NCI-H1930 (cell line): ENCODE data around the gene CACNA1C.
A peak's percentile ranks its signal among the peaks of the same experiment; 100 is the strongest.

ENCODE experiments used
- DNase-seq, 2 experiments: peaks; one replicate each; lab custom pipeline; 2025; lab: John Stamatoyannopoulos, UW

Gene CACNA1C

DNA sequence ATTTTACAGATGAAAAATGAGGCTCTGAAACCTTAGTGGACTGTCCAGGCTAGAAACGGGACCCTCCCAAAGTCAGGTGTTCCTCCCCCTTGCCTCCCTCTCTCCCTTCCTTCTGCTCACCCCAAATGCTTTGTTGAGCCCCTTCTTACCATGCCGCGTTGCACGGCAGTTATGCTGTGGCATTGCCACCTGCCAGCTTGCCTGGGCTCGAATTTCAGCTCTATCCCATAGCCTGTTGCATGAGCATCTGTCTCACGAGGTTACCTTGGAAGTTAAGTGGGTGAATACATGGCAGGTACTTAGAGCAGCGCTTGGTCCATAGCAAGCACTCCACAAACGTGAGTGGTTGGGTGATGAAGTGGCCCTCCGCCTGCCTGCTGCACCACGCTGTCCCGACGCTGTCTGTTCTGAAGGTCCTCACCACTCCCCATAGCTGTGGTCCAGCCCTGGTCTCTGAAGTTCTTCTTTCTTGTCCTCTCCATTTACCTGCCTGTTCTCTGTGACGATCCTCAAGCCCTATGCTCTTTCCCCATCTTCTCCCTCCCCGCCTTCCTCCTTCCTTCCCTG lies 269.9 kb downstream of the CACNA1C start:
- DNase-seq, result no peak

DNA sequence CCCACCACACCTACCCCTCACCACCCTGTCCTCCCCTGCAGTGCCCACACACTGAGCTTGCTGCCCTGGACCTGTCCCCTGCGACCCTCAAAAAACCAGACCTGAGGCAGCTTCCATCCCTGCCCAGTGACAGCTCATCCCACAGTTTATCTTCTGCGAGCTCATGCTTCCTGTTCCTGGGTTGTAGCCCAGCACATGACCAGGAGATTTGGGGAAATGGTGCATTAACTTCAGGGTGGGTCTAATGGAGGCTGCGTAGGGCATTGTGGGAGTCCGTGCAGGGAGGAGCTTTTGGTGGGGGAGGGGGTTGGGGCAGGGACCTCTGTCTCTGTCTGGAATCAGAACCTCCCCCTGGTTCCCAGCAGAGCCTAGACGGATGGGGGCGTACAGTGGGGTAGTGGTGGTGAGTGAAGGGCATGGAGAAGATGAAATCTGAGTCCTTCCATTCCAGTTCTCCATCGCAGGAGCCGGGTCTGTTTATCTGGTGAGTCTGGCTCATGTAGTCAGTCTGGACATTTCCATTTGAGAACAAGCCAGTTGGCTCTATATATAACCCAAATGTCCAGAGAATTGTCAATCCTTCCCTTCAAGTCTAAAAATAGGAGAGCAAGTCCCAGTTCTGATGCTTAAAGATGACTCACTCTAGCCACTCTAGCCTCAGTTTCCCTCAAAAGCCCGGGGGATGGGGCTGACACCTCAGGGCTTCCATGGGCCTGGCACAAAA lies 270.9 kb downstream of the CACNA1C start:
- DNase-seq, result no peak

DNA sequence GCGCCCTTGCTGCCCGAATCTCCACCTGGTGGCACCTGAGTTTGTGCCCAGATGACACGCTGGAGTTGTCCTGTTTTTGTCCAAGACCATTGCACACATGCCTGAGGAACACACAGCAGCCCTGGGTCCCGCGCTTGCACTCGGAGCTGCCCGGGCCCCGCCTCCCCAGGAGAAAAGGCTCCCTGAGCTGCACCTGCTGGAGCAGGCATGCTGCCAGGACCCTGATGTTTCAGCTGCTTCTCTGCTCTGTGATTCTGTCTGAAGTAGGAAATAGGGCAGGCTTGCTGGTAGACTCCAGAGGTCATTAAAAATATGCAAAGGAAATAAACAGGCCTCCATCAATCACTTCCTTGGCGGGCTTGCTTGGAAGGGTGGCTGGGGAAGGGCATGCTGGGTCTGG lies 271.6 kb downstream of the CACNA1C start:
- DNase-seq, result peak; percentile 54 to 74

DNA sequence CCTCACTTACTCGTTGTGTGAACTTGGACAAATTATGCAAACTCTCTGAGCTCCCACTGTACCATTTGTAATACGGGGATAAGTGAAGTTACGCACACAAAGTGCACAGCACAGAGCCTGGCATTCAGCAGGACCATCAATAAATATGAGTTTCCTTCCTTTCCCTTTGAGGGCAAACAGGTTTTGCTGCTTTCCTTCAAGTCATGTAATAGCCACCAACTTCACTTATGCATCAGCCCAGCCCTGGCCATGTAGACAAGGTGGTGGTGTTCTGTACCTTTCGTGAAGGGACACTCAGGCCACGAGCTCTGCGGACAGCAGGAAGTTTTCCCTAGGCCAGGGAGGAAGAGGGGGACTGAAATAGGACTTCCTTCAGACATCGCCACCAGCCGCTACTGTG lies 272.7 kb downstream of the CACNA1C start:
- DNase-seq, result no peak

DNA sequence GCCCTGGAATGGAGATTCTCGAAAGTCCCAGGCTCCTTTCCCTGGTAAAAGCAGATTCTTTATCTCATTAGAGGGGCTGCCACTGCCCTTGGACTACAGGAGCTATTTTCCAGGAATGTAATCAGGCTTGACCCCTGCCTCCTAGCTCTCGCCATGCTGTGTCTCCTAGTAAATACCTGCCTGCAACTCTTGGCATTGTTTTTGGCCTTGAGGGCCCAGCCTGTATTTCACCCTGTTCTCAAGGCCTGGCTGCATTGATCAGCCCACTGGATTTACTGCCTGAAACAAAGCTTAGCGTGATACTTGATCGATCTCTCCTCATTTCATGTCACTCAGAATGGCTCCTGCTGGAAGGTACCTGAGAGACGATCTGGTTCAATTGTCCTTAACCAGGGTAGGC lies 273.7 kb downstream of the CACNA1C start:
- DNase-seq, result no peak

DNA sequence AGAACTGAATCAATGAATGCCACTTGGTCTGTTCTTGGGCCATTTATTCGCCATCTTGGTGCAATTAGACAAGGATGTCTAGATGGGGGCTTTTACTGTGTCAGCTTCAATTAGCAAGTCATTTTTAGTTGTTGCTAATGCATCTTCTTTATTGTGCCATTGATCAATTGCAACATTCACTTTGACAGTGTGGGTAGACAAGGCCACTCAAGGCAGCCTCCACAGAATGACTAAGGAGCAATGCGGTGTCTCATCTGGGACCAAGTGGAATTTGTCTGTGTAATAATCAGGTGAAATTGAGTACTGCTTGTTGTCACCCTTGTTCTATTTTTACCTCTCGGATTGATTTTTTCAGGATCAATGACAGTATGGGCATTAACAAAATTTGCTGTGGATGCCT lies 275.9 kb downstream of the CACNA1C start:
- no peak for DNase-seq

DNA sequence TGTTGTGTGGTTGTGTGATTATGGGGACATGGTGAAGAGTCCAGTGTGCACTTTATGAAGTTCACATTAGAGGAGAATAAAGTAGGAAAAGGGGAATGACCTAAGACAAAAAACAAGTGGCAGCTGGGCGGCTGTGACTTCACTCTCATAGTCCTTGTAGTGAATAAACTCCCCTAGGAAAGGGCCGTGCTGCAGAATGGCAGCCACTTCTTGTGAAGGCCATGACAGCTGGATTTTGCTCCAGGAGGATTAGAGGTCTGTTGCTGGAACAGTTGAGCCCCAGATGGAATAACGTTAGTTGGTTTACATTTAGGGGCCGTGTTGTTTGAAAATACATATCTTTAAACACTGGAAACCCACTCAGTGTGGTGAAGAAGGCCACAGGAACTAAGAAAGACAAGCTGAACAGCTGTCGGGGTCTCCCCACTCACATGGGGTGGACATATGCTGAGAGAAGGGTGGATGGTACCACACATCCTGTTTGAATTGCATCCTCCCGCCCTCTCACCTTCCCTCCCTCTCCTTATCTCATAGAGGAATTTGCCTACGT lies 276.9 kb downstream of the CACNA1C start:
- DNase-seq, result no peak

DNA sequence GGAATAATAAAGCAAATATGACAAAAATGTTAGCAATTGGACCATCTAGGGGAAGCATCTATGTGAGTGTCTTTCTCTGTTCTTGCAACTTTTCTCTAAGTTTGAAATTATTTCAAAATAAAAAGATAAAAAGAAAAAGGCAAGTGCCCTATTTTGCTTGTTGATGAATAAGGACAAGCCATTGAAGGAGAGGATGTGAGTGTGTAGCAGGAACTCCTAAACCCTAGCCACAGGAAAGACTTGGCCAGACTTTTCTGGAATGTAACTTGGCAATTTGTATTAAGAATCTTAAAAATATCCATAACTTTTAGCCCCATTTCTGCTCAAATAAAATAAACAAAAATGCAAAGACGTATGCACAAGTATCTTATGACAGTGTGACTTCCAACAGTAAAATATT lies 279.4 kb downstream of the CACNA1C start:
- no peak for DNase-seq

DNA sequence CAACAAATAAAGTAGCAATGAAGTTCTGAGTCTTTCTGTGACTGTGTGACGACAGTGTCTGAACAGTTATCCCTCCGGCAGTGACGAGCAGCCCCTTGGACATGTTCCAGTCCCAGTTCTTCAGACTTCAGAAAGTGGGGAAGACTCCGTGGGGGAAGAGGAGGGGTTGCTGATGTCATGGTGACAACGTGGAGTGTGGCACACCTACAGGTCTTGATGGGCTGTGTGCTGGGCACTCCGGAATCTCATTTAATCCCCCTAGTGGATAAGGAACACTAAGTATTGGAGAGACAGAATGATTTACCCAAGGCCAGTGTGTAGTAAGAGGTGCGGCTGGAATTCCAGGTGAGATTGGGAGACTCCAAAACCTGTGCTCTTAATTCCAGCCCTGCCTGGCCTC lies 280.2 kb downstream of the CACNA1C start:
- DNase-seq, result no peak

DNA sequence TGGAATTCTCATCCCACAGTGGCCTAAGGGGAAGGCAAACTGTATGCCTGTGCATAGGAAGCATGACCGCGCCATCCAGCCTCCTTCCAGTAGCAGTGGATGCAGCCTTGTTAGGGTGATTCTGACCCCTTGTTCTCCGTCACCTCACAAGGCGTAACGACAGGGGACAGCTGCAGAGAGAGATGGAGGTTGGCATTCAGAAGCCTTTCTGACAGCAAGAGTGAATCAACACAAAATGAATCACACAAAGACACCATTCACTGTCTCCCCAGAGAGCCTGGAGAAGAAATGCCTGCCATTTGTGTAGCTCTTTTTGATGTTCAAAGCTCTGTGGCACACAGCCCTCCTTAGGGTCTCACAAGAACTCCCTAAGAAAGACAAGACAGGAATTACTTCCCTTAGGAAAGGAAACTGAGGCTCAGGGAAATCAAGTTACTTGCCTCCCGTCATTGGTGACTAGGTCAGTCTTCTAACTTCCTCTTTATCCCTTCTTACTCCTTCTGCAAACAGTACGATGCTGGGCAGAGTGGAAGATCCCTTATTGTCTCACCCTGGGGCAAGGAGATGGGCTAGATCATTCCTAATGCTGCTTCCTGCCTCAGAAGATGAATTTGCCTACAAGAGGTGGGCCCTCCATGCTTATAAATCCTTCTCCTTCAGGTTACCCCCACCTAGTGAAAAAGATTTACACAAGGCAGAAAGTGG lies 280.9 kb downstream of the CACNA1C start:
- DNase-seq, result no peak

DNA sequence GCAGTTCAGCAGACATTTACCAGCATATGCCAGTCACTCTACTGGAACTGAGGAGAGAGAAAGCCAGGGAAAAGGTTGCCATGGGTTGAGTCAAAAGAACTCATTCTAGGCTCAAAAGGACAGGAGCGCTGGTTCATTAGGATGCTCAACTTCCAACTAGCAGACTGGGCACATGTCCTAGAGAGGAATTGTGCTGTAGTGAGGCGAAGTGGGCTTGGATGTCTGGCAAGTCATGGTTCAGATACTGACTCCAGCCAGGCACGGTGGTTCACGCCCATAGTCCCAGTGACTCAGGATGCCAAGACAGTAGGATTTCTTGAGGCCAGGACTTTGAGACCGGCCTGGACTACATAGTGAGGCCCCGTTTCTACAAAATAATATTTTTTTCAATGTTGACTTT lies 281.5 kb downstream of the CACNA1C start:
- DNase-seq, result no peak

DNA sequence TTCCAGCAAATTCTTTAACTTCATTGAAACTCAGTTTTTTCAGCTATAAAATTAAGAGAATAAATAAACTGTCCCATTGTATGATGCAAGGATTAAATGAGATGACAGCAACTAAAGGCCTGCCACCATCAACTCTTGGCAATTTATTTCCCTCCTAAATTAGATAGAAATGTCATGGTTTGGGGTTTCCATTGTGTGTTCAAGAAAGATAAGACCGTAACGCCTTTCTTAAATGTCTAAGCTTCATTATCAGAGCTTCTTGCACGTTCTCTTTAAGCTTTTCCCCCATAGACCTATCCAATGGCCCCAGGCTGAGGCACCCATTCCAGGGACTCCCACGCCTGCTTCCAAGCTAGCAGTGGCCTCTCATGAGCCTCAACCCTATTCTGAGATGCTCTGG lies 281.9 kb downstream of the CACNA1C start:
- DNase-seq, result no peak

DNA sequence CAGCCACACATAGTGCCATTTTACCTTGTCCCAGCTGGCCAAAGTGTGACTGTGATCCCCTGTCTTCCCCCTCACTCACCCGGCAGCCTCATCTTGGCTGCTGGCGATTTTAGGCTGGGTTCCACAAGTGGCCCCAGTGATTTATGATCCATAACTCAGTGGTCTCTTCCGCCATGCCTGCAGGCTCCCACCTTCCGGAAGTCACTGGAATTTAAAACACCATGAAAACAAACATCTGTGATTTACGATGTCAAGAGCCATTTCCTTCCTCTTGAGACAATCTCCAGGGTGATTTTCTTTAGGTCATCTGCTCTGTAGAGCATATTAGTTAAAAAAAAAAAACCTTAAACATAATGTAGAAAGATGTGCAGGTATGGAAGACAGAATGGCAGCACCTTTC lies 282.3 kb downstream of the CACNA1C start:
- DNase-seq, result no peak

DNA sequence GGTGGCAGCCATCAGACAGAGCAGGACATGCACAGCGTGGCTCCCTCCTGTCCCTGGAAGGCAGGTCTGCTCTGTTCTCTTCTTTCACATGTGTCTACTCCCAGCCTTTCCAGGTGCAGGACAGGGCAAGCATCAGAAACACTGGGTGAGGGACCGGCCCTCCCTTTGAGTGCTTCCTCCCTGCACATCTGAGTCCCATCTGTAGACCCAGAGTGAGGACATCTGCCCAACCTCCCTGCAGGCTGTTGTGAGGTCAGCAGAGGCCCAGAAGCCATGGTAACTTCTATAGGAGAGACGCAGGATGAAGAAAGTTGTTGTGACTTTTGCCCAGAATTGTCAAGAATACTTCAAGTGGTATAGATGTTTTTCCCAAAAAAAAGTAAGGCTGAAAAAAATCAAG lies 282.7 kb downstream of the CACNA1C start:
- no peak for DNase-seq

DNA sequence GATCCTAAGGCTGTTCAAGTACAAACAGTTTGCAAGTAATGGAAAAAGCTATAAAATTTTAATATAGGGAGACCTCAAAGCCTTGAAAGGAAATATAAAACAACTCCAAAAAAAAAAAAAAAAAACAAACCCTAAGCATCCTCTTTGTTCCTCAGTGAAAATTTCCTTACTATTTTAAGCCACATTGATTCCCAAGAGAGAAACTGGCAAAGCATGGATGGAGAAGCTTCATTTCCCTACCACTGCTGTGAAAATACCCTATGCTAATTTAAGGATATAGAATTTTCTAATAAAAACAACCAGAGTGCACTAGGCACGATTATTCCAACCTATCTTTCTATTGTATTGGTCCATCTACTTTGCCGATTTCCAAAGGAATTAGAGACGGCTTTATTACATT lies 283.1 kb downstream of the CACNA1C start:
- DNase-seq, result no peak

DNA sequence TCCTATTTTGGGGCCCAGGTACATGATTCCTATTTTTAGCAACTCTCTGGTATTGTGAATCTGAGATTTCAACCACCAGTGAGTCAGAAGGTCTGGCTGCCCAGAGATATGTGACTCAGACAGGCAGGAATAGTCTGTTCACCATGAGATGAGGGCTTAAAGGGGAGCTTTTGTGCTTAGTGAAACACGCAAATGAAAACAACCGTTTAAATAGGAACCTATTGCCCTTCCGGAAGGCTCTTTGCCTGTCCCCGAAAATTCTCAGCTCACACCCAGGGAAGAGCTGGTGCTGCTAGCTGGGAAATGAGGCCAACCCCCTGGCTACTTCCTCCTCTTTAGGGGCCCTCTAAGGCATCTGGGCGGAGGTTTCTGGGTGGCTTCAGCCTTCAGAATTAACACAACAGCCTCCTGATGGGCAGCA lies 283.6 kb downstream of the CACNA1C start:
- no peak for DNase-seq

DNA sequence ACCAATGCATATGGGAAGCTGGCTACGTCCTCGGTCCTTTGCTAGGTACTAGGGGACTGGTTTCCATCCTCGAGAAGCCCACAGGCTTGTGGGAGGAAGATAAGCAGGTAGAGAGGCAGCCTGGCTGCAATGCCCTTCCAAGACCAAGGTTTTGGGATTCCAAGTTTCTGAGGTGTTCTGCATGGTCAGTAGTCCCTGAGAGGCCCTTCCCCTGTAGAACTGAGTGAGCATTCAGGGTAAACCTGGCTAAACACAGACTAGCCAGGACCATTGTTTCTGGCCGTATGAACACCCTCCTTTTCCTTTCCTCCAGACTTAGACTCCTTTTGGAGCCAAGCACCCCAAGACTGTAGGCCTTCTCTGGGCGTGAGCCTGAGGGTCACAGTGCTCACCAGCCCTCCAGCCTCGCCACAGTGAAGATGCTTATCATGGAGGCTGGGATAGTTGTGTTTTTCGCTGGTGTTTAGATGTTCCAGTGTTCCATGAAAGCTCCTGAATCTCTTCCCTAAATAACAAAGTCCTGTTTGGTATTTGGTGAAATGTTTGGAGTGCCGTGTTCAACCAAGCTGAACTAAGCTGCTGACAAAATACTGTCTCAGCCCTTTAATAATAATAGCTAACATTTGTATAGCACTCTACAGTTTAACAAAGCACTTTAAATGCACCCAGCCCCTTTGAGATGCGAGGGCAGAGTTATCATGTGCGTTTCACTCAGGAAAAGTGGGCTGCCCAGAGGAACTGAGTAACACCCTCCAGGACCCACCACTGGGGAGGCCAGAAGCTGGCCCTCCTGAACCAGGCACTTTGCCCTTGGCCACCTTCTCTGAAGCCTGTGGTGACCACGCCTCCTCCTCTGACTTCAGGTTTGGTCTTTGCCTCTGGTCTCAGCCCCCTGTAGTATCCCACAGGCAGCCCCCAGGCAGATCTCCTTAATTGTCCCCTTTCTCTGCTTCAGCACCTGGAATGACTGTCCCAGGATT lies 284.5 kb downstream of the CACNA1C start:
- DNase-seq, result no peak

DNA sequence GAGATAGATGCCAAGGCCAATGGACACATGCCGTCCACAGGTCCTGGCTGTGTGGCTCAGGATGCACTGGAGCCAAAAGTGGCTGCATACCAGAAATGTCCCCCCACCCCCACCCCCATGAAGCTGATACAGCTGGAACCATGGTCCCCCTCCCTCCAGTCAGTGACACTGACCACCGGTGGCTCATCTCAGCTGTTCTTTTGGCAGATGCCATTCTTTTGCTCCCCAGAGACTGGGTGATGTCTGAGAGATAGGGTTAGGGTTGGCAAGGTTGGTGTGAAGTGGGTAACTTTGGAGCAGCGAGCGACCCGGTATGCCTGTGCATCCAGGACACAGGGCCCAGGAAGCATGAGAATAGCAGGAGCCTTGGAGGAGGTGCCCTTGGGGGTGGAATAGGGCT lies 285.6 kb downstream of the CACNA1C start:
- no peak for DNase-seq

DNA sequence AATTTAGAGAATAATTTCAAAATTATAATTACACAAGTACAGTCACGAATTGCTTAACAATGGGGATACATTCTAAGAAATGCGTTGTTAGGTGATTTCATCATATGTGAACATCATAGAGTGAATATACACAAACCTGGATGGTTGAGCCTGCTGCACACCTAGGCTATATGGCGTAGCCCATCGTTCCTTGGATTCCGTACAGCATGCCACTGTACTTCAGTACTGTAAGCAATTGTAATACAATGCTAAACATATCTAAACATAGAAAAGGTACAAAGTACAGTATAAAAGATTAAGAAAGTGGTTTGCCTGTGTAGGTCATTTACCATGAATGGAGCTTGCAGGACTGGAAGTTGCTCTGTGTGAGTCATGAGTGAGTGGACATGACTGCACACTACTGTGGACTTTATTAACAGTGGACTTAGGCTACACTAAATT lies 286.2 kb downstream of the CACNA1C start:
- DNase-seq, result no peak

DNA sequence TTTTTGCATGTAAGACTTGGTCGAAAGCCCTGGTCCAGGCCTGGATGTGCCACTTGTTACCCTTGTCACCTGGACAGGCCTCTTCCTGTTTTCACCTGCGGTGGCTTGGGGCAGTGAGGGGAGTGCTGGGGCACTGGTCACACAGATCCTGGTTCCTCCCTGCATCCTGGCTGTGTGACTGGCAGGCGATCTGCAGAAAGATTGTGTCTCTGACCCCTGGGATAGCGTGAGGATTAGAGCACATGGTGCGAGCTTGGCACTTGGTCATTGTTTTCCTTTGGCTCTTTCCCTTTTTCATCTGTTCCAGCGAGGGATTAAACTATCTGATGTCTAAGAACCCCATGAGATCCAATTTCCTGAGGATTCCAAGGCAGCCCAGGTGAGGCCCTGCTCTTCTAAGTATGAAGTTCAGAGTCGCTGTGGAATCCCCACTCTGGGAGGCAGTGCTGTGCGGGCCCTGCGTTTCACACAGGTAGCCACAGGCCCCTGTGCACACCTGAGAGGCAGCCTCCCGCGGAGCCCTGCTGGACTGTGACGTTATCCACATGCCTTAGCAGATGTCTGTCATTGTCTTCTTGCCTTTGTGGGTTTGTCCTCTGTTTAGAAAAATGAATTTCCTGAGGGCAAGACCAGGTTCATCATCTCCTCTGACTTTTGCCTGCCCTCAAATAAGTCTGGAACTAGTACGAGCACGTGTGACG lies 288.4 kb downstream of the CACNA1C start:
- no peak for DNase-seq

DNA sequence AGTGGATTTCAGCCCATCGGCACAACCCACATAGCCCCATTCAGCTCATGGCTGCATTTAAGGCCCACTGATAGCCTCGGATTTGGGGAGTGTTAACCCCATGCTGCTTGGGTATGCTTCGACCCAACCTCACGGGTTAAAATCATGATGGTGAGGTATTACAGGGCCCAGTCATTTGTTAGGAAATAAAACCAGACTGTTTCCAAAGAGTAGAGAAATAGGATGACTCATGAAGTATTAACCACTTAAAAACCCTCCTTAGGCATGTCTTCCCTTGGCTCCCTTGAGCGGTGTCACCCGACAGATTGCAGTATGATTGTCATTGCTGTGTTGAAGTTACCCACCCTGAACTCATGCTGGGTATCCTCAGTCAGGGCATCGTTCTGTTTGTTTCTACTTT lies 289.1 kb downstream of the CACNA1C start:
- DNase-seq, result no peak
